Endothelial cell of umbilical vein (primary cell): Measurements from ENCODE around the gene NRG3.

ENCODE experiments used
- EZH2 ChIP-seq: IDR thresholded peaks from 2 replicates; pipeline ENCODE4 v1.6.1; 2012; ENCODE audit warnings: borderline replicate concordance, low read depth, mild to moderate bottlenecking, moderate library complexity, low read length, inconsistent platforms; ENCODE audit not compliant: severe bottlenecking
- JUN ChIP-seq: IDR thresholded peaks from 2 replicates; pipeline ENCODE4 v1.6.1; 2011; ENCODE audit warnings: borderline replicate concordance, low read depth; ENCODE audit not compliant: insufficient read length, insufficient read depth
- POLR2A ChIP-seq: IDR thresholded peaks from 2 replicates; pipeline ENCODE4 v1.6.1; 2012; ENCODE audit warnings: low read depth, mild to moderate bottlenecking, control low read depth, low read length
- POLR2AphosphoS5 ChIP-seq: IDR thresholded peaks from 2 replicates; pipeline ENCODE4 v1.6.1; 2012; ENCODE audit warnings: low read depth, mild to moderate bottlenecking, control low read depth, low read length, moderate library complexity; ENCODE audit not compliant: insufficient read depth
- TF ChIP-seq, protein P1 (sequence below), 2 donors: IDR thresholded peaks; 1 replicate in 1 of 2; 2 replicates in 1 of 2; pipeline ENCODE4 v1.5.1; 2011; ENCODE audit warnings: low read length in 2 of 2, mild to moderate bottlenecking in 2 of 2, moderate library complexity in 2 of 2, control low read depth in 1 of 2, inconsistent platforms in 1 of 2, low read depth in 1 of 2; ENCODE audit not compliant: insufficient read depth in 1 of 2; ENCODE audit errors: extremely low read depth in 1 of 2

- TF ChIP-seq, protein P1, sequence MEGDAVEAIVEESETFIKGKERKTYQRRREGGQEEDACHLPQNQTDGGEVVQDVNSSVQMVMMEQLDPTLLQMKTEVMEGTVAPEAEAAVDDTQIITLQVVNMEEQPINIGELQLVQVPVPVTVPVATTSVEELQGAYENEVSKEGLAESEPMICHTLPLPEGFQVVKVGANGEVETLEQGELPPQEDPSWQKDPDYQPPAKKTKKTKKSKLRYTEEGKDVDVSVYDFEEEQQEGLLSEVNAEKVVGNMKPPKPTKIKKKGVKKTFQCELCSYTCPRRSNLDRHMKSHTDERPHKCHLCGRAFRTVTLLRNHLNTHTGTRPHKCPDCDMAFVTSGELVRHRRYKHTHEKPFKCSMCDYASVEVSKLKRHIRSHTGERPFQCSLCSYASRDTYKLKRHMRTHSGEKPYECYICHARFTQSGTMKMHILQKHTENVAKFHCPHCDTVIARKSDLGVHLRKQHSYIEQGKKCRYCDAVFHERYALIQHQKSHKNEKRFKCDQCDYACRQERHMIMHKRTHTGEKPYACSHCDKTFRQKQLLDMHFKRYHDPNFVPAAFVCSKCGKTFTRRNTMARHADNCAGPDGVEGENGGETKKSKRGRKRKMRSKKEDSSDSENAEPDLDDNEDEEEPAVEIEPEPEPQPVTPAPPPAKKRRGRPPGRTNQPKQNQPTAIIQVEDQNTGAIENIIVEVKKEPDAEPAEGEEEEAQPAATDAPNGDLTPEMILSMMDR (IDR thresholded peaks at IDR 0.05; ENCODE audit: extremely low read depth in 1 of 2, insufficient read depth in 1 of 2, low read depth in 1 of 2, low read length in 2 of 2) = no peak
- TF ChIP-seq EZH2 (no peak), POLR2A (no peak), POLR2AphosphoS5 (no peak), JUN (no peak)
Observed at GRCh38 chr10:82887488-82887887, 1012.5 kb downstream of the NRG3 start.
